Stimulated activated CD4-positive, alpha-beta T cell treated with anti-CD3 and anti-CD28 coated beads, Interleukin-4, amount 100 ng/mL, for 24 hours (primary cell): ENCODE results near the gene TAL2.

Experiments used
- DNase-seq: peaks from one replicate; pipeline ENCODE4 v3.0.0-alpha.2; 2020

The TAL2 gene

GRCh38 chr9:105711867-105712266 lies 49.6 kb downstream of the TAL2 start:
- DNase-seq: no peak

- no peak for DNase-seq
These were observed 50.0 kb downstream of the TAL2 start for GRCh38 chr9:105712297-105712696.
